Trophoblast cell (in vitro differentiated cells and primary cell): ENCODE measurements around the gene EEFSEC.
A peak's percentile ranks its signal among the peaks of the same experiment; 100 is the strongest.

Experiments
- DNase-seq, 2 donors: peaks; one replicate each; pipeline ENCODE4 v3.0.0-alpha.2; 2016
- H2AFZ ChIP-seq: 2 replicates; pipeline ENCODE4 v1.6.1; 2013; ENCODE audit warnings: low read length, moderate library complexity, mild to moderate bottlenecking; ENCODE audit not compliant: insufficient read depth, poor library complexity
- H2AK5ac ChIP-seq: 2 replicates; pipeline ENCODE4 v1.6.1; 2013; ENCODE audit warnings: mild to moderate bottlenecking, low read length
- H2BK120ac ChIP-seq: 2 replicates; pipeline ENCODE4 v1.6.1; 2013; ENCODE audit warnings: low read length, mild to moderate bottlenecking, moderate library complexity; ENCODE audit not compliant: insufficient read depth, poor library complexity
- H2BK12ac ChIP-seq: 2 replicates; pipeline ENCODE4 v1.6.1; 2013; ENCODE audit warnings: mild to moderate bottlenecking, low read length, moderate library complexity
- H2BK5ac ChIP-seq: 2 replicates; pipeline ENCODE4 v1.6.1; 2013; ENCODE audit warnings: low read length, low read depth, moderate library complexity, mild to moderate bottlenecking; ENCODE audit not compliant: poor library complexity
- H3K14ac ChIP-seq: 2 replicates; pipeline ENCODE4 v1.6.1; 2013; ENCODE audit warnings: mild to moderate bottlenecking, low read length
- H3K18ac ChIP-seq: 2 replicates; pipeline ENCODE4 v1.6.1; 2013; ENCODE audit warnings: mild to moderate bottlenecking, low read length
- H3K23ac ChIP-seq: 2 replicates; pipeline ENCODE4 v1.6.1; 2013; ENCODE audit warnings: low read length
- H3K27ac ChIP-seq: 2 replicates; pipeline ENCODE4 v1.5.1; 2013; ENCODE audit warnings: low read depth, mild to moderate bottlenecking, inconsistent platforms, low read length, moderate library complexity
- H3K27me3 ChIP-seq: 2 replicates; pipeline ENCODE4 v1.6.1; 2013; ENCODE audit warnings: inconsistent platforms, mild to moderate bottlenecking, low read length, moderate library complexity; ENCODE audit not compliant: insufficient read depth
- H3K36me3 ChIP-seq, 2 experiments: 1 replicate in 1 of 2; 2 replicates in 1 of 2; pipeline ENCODE4 v1.6.1; 2013; ENCODE audit warnings: low read length in 2 of 2, mild to moderate bottlenecking in 2 of 2, moderate library complexity in 1 of 2; ENCODE audit not compliant: insufficient read depth in 2 of 2, control insufficient read depth in 1 of 2
- H3K4ac ChIP-seq: 2 replicates; pipeline ENCODE4 v1.6.1; 2013; ENCODE audit warnings: low read depth, mild to moderate bottlenecking, low read length, moderate library complexity
- H3K4me1 ChIP-seq, 2 experiments: 1 replicate in 1 of 2; 2 replicates in 1 of 2; pipeline ENCODE4 v1.6.1; 2013; ENCODE audit warnings: low read length in 2 of 2, mild to moderate bottlenecking in 2 of 2, moderate library complexity in 1 of 2; ENCODE audit not compliant: insufficient read depth in 2 of 2, control insufficient read depth in 1 of 2
- H3K4me2 ChIP-seq: 2 replicates; pipeline ENCODE4 v1.6.1; 2013; ENCODE audit warnings: inconsistent platforms, mild to moderate bottlenecking, low read length, moderate library complexity
- H3K4me3 ChIP-seq: 2 replicates; pipeline ENCODE4 v1.5.1; 2013; ENCODE audit warnings: mild to moderate bottlenecking, low read depth, low read length, inconsistent platforms
- H3K79me1 ChIP-seq: one replicate; pipeline ENCODE4 v1.6.1; 2013; ENCODE audit warnings: low read length
- H3K79me2 ChIP-seq: 2 replicates; pipeline ENCODE4 v1.6.1; 2013; ENCODE audit warnings: low read length, mild to moderate bottlenecking; ENCODE audit not compliant: control insufficient read depth, insufficient read depth, poor library complexity
- H3K9ac ChIP-seq: 2 replicates; pipeline ENCODE4 v1.6.1; 2013; ENCODE audit warnings: mild to moderate bottlenecking, low read length
- H3K9me3 ChIP-seq: 2 replicates; pipeline ENCODE4 v1.6.1; 2013; ENCODE audit warnings: low read depth, mild to moderate bottlenecking, control low read depth, inconsistent platforms, low read length; ENCODE audit not compliant: insufficient read depth
- H4K12ac ChIP-seq: 2 replicates; pipeline ENCODE4 v1.6.1; 2013; ENCODE audit warnings: low read depth, mild to moderate bottlenecking, low read length, moderate library complexity
- H4K8ac ChIP-seq: 2 replicates; pipeline ENCODE4 v1.6.1; 2013; ENCODE audit warnings: low read depth, mild to moderate bottlenecking, low read length, moderate library complexity
- H4K91ac ChIP-seq: one replicate; pipeline ENCODE4 v1.6.1; 2013; ENCODE audit warnings: low read depth, mild to moderate bottlenecking, low read length, moderate library complexity
- WGBS: extraction: QIAGEN DNeasy Blood & Tissue Kit; methylation state at CpG from one replicate; pipeline ENCODE4 v1.1.7; 2013; ENCODE audit warnings: missing lambda C conversion rate; ENCODE audit not compliant: insufficient read length, insufficient coverage; ENCODE audit errors: extremely low coverage; 5-methylcytosine and 5-hydroxymethylcytosine counted together

The EEFSEC gene

DNA sequence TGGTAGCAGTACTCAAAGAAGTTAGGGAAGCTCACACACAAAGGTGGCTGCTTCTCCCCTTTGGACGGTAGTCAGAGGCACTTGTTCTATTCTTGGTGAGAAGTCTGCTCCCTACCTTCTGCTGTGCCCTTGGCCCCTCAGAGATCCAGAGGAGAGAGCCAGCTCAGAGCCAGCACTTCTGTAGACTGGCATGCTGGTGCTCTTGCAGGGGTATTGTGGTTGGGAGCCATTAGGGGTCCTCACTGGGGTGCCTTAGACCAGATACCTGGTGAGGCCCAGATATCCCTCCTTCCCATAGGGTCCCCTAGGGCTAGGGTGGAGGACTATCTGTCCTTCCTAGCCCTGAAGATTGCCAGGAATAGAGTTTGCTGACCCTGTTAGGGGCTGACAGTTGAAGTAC is 140.6 kb downstream of the EEFSEC start:
- H4K91ac ChIP-seq: no peak overlapping the region
- H2BK5ac ChIP-seq: no peak overlapping the region
- H4K12ac ChIP-seq: no peak overlapping the region
- H2AK5ac ChIP-seq: no peak overlapping the region
- DNase-seq: no peak
- peaks cover 3% of the 10 kb centered on the region for H3K79me1 ChIP-seq
- no peaks in the 10 kb centered on the region for H3K27me3 ChIP-seq
- H3K36me3 ChIP-seq: no peaks in the 10 kb centered on the region
- no peak overlapping the region for H3K14ac ChIP-seq
- H3K18ac ChIP-seq: no peak overlapping the region
- H3K27ac ChIP-seq: no peak overlapping the region
- H3K4me1 ChIP-seq: peaks cover 2% of the 10 kb centered on the region in 2 experiments
- WGBS: no CpG with 5 or more reads among the region's 1 CpG
- no peak overlapping the region for H3K4me2 ChIP-seq
- no peak overlapping the region for H3K4me3 ChIP-seq
- H2BK120ac ChIP-seq: no peak overlapping the region
- H2AFZ ChIP-seq: no peak overlapping the region
- no peak overlapping the region for H3K4ac ChIP-seq
- peaks cover 2% of the 10 kb centered on the region for H3K9me3 ChIP-seq
- H4K8ac ChIP-seq: no peak overlapping the region
- H3K9ac ChIP-seq: no peak overlapping the region
- H3K23ac ChIP-seq: no peak overlapping the region
- H2BK12ac ChIP-seq: no peak overlapping the region
- no peaks in the 10 kb centered on the region for H3K79me2 ChIP-seq

DNA sequence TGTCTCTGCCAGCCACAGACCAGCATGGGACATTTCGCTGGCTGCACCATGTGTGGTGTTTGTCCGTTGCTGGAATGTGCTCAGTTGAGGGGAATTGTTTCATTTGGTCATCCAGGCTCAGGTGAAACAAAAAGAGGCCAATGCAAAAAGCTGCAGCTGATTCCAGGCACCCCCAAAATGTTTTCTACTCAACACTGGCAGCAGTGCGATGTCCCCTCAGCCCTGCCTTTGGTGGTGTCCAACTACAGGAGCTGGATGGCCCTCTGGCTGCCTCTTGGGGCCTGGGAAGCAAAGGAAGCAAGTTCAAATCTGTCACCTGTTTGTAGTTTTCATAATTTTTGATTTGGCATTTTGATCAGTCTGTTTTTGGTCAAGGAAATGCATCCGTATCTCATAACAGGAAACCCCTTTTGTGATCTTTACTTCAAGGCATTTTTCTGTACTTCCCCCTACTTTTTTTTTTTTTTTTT is 141.8 kb downstream of the EEFSEC start:
- no peak overlapping the region for H3K27ac ChIP-seq
- H2BK5ac ChIP-seq: no peak overlapping the region
- no peak overlapping the region for H3K4ac ChIP-seq
- H3K4me2 ChIP-seq: no peak overlapping the region
- H4K91ac ChIP-seq: no peak overlapping the region
- H4K12ac ChIP-seq: no peak overlapping the region
- H3K4me1 ChIP-seq: peaks cover 2 to 5% of the 10 kb centered on the region in 2 experiments
- peaks cover 7% of the 10 kb centered on the region for H3K79me1 ChIP-seq
- H2BK12ac ChIP-seq: no peak overlapping the region
- no CpG with 5 or more reads among the region's 4 CpGs for WGBS
- DNase-seq: no peak
- no peak overlapping the region for H2BK120ac ChIP-seq
- H3K4me3 ChIP-seq: no peak overlapping the region
- no peak overlapping the region for H3K18ac ChIP-seq
- no peaks in the 10 kb centered on the region for H3K27me3 ChIP-seq
- H3K23ac ChIP-seq: no peak overlapping the region
- no peak overlapping the region for H4K8ac ChIP-seq
- peaks cover 2% of the 10 kb centered on the region for H3K9me3 ChIP-seq
- no peak overlapping the region for H2AFZ ChIP-seq
- H3K79me2 ChIP-seq: no peaks in the 10 kb centered on the region
- no peak overlapping the region for H2AK5ac ChIP-seq
- no peak overlapping the region for H3K9ac ChIP-seq
- H3K36me3 ChIP-seq: no peaks in the 10 kb centered on the region
- no peak overlapping the region for H3K14ac ChIP-seq

DNA sequence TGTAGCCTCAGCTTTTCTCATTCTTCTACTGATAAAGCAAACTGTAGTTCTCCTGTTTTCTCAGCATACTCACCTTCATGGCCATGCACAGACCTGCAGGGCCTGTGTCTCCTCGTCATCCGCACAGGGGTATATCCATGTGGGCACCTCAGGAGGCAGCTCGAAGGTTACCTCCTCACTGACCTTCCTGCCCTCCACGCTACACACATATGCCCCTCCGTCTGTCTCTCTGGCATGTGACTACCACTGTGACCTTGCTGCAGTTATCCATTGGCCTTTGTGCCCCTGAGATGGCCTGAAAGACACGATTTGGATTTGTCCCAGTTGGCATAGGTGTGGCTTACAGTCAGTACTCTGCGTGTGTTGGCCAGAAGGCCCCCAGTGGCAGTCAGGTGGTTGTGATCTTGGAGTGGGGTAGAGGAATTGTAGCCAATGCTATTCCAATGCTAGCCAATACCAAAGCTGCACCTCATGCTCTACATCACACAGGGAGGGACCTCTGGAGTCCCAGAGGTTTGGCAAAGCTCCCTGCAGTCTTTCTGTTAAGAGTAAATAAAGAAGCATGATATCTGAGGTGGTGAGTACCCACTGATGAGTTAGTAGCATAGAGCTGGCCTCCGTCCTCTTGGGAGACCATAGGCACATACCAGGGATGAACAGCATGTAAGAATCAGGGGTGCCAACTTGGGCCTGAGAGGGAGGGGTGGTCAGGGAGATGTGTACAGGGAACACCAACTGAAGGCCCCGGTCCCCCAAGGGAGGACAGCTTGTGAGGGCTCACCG is 143.4 kb downstream of the EEFSEC start:
- Histone ChIP-seq H3K27ac (no peak overlapping the region), H3K79me1 (peaks cover 7% of the 10 kb centered on the region), H2BK5ac (no peak overlapping the region), H3K4me3 (no peak overlapping the region), H3K27me3 (no peaks in the 10 kb centered on the region), H2AFZ (no peak overlapping the region), H4K12ac (no peak overlapping the region), H3K4me1 (peaks cover 5 to 11% of the 10 kb centered on the region in 2 experiments), H3K18ac (no peak overlapping the region), H3K4ac (no peak overlapping the region), H2BK120ac (no peak overlapping the region), H3K79me2 (no peaks in the 10 kb centered on the region), H3K9me3 (peaks cover 2% of the 10 kb centered on the region), H3K23ac (peak overlapping the region; percentile 35), H4K8ac (no peak overlapping the region), H3K14ac (no peak overlapping the region), H3K4me2 (no peak overlapping the region), H2AK5ac (peak overlapping the region; percentile 24), H3K36me3 (no peaks in the 10 kb centered on the region), H2BK12ac (peak overlapping the region; percentile 35), H3K9ac (no peak overlapping the region), H4K91ac (no peak overlapping the region)
- no peak for DNase-seq
- no CpG with 5 or more reads among the region's 10 CpGs for WGBS

DNA sequence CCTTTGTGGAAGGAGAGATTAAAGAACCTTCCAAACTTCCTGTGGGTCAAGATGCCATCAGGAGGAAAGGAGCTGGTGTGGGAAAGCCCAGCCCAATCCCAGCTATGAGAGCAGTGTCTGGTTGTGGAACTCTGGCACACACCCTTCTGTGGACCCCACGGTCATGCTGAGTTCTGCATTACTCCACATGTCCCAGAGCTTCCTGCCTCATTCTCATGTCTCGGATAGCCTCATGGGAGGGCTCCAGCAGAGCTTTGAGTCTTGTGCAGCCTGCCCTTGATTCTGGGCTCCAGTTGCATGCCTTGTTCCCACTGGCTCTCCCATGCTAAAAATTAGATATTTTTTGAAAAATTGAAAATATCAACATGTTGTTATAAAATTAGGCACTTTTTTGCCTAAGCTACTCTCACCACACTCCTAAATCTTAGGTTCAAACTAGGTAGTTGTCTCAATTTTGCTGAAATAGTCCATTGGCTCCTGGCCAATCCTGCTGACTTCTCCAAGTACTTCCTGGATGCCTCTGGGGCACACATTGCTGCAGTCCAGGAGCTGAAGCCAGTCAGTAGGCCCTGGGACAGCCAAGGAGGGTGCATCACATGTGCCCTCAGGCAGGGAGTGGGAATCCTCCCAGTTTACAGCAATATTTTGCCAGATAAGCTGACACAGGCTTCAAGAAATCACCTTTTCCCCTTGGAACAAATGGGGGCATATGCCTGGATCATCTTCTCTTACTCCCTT is 144.3 kb downstream of the EEFSEC start:
- Histone ChIP-seq H2BK5ac (no peak overlapping the region), H3K79me2 (no peaks in the 10 kb centered on the region), H3K23ac (no peak overlapping the region), H2BK120ac (peak overlapping the region; percentile 18), H2AFZ (no peak overlapping the region), H3K4me2 (no peak overlapping the region), H3K14ac (no peak overlapping the region), H3K79me1 (peaks cover 7% of the 10 kb centered on the region), H3K4ac (no peak overlapping the region), H3K4me1 (peaks cover 5 to 11% of the 10 kb centered on the region in 2 experiments), H3K36me3 (no peaks in the 10 kb centered on the region), H3K18ac (no peak overlapping the region), H3K9ac (no peak overlapping the region), H3K9me3 (peaks cover 2% of the 10 kb centered on the region), H3K4me3 (no peak overlapping the region), H2AK5ac (no peak overlapping the region), H3K27ac (no peak overlapping the region), H2BK12ac (peak overlapping the region; percentile 26), H4K91ac (peak overlapping the region; percentile 32), H4K12ac (no peak overlapping the region), H4K8ac (peak overlapping the region; percentile 11), H3K27me3 (no peaks in the 10 kb centered on the region)
- WGBS: no CpG with 5 or more reads among the region's 2 CpGs
- peak; percentile 91 to 92 for DNase-seq
